Right renal pelvis (tissue), 4 donors: ENCODE results near the gene ARL17A. TPM values are rescaled to one million over a fixed set of nuclear protein-coding genes. Genes with fewer than 3 reads are reported as not detected.
"Not testable (repeated sequence)": the region's sequence is repeated elsewhere in the genome, so short reads cannot be mapped to it uniquely, and the experiment has no call there.

Source experiments
- DNase-seq, 4 donors: peaks; one replicate each; pipeline ENCODE4 v3.0.0-alpha.2; 2013; ENCODE audit warnings: low read depth in 4 of 4, low spot score in 3 of 4, missing footprints in 1 of 4
- polyA plus RNA-seq, 4 donors: library from polyadenylated mRNA; unstranded; fragments of 120-200 nt; gene quantifications; one replicate each; pipeline ENCODE4 v1.2.1, GENCODE V29; 2013; ENCODE audit not compliant: insufficient read length in 4 of 4

ARL17A gene
- 10 to 100 TPM; 17.0 to 36.7 (median 23.6) TPM for polyA plus RNA-seq

DNA sequence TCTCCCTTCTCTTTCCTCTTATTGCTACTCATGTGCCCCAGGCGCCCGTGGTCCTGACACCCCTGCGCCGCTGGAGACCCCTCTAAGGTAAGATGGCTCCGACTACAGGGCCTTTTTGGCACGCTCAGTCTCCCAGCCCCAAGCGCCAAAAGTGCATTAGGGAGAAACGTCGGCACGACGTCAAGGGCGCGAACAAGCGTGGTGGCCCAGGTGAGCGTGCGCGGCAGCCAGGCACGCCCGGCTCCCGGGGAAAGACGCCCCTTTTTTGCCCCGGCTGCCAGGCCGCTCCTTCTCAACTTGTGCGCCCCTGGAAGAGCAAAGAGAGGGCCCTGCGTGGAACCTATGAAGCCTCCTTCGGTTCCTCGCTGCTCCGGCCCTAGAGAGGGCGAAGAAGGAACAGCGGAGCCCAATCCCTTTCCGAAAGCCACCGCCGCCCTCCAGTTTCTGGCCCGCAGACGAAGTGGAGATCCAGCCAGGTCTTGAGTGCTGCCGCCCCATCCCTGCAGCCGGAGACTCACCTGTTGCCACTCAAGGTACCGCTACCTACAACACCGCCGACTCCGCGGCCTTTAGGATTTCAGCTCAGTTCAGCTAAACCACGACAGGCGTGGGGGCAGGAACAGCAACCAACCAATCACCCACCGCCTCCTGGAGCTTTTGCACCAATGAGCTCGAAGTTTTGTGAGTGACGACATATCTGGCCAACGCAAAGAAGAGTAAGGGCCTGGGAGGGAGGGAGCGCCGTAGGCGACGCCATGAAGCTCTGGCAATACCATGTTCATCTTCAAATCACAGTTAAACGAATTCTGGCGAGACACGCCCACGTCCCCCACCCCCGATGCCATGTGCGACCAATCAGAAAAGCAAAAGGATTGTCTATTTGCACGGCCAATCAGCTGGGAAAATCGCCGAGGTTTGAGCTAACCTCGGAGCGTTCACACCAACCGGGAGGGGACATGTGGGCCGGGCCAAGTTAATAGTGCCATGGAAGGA, at the start of gene ARL17A:
Gene ARL17A (minus strand): TSS at position 609 of the 993 bp plus-strand sequence. CDS start 3,369 bp downstream, outside the sequence.
- DNase-seq: not testable (repeated sequence)

DNA sequence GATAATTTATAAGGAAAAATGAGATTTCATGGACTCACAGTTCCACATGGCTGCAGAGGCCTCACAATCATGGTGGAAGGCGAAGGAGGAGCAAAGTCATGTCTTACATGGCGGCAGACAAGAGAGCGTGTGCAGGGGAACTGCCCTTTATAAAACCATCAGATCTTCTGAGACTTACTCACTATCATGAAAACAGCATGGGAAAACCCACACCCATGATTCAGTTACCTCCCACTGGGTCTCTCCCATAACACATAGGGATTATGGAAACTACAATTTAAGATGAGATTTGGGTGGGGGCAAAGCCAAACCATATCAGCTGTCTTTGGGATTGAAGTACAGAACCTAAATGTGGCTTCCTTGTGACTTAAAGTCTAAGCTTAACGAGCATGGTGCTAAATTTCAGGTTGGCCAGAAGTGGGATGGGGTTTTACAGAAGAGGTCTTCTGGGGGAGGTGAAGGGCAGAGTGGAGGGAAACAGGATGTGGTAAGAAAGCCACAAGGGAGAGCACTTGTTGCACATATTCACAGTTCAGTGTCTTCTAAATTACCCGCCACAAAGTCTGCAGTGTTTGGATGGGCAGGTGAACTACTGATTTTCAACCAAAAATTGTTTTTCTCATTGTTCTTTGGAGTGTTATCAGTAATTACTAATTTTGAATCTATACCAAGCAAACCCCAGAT, 49.4 kb upstream of the ARL17A start:
- DNase-seq: not testable (repeated sequence)

DNA sequence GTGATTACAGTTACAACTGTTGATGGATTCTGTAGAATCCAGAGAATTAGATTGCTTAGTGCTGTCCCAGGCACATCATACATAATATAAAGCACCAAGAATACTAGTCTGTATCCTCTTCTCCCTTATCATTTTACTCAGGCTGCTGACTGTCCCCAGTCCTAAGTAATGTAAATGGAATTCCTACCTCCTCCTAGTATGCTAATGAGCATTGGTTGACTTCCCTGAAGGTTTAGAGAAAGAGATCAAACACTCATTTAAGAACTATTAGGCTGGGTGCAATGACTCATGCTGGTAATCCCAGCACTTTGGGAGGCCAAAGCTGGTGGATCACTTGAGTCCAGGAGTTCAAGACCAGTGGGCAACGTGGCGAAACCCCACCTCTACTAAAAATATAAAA, 48.0 kb upstream of the ARL17A start:
- not testable (repeated sequence) for DNase-seq

DNA sequence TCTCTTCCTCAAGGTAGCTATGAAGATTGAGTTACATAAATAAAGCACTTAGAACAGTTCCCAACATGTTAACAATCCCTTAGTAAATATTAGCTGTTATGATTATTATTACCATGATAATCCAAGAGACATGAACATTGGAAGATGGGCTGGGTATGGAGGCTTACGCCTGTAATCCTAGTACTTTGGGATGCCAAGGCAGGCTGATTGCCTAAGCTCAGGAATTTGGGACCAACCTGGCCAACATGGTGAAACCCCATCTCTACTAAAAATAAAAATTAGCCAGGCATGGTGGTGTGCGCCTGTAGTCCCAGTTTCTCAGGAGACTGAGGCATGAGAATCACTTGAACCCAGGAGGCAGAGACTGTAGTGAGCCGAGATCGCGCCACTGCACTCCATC, 45.2 kb upstream of the ARL17A start:
- DNase-seq: not testable (repeated sequence)

DNA sequence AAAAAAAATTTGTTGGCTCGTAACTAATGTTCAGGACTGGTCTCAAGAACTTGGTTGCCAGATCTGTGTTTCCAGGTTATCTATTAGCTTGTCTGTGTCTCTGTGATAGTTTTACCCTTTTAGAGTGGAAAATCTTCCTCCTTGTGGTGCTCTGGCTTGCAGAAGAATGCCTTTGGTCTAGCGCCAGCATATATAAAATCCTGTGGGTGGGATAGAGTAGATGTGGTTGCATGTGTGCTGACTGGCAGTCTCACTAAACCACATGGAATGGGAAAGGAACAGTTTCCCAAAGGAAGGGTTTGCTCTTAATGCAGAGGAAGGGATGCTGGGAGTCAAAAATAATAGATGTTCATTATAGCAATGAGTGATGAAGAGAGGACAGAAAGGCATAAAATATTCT, 44.3 kb upstream of the ARL17A start:
- DNase-seq: not testable (repeated sequence)

DNA sequence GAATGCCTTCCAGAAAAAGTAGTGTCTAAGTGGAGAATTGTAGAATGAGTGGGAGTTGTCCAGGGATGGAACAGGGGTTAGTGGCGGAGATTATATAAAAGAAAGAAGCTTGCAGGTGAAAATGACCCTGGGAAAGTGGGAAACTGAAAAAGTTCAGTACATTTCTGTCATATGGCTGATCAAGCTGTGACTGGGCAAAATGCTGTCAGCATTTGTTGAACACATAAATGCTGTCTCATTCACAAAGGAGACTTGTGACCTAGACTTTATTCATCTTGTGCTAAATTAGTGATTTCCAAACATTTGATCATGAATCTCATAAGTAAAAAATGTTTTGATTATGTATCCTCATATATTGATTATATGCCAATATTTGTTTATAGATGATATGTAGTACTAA, 39.5 kb upstream of the ARL17A start:
- not testable (repeated sequence) for DNase-seq

DNA sequence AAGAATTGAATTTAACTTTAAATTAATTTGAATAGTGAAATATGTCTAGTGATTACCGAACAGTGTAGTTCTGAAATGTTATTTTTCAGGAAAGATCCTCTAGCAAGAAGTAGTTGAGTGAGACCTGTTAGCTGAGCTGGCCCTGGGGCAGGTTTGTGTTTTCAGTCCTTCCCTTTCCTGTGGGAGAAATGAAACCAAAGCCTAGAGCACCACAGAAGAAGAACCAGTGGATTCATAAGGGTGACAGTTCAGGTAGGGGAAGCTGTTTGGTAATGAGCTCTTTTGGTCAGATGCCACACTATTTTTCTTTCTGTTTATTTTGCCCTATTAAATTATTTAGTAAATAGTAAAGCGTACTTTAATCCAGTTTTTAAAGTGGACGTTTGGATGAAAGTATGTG, 37.6 kb upstream of the ARL17A start:
- DNase-seq: not testable (repeated sequence)

DNA sequence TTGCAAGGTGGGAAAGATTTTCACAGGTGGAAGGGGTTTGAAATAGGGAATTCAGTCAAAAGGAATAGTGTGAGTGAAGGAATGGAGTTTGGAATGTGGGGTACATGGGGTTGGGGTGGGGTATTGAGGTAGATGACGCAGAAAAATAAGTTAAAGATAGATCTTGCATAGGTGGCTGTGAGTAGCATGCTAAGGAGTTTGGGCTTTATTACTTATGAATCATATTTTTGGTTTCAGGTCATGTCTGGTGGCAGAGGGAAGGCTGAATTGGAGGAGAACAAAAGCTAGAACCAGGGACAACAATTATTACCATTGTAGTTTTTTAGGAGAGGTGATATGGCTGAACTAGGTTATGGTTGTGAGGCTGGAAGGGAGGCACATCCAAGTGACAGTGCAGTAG, 34.4 kb upstream of the ARL17A start:
- not testable (repeated sequence) for DNase-seq

DNA sequence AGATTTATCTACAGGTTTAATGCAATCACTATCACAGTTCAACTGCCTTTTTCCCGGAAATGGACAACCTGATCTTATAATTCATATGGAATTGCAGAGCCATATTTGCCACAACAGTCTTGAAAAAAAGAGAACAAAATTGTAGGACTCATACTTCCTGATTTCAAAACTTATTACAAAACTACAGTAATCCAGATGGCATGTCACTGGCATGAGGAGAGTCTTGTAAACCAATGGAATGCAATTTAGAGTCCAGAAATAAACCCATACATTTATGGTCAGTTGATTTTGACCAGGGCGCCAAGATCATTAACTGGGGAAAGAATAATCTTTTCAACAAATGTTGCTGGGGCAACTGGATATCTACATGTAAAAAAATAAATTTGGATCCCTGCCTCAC, 31.8 kb upstream of the ARL17A start:
- DNase-seq: not testable (repeated sequence)

DNA sequence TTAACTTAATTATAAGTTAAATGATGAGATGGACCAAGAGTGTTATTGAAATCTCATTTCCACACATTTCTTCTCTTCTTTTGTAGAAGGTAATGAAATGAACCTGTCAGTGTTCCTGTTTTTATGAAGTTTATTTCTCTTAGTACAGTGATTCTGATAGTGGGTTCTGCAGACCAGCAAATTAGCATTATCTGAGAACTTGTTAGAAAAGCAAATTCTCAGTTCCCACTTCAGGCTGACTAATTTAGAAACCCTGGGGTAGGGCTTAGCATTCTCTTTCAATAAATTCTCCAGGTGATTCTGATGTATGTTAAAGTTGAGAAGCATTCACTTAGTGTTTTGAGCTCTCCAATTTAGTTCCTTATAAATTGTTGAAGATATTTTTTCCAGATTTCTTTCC, 23.6 kb upstream of the ARL17A start:
- DNase-seq: not testable (repeated sequence)

DNA sequence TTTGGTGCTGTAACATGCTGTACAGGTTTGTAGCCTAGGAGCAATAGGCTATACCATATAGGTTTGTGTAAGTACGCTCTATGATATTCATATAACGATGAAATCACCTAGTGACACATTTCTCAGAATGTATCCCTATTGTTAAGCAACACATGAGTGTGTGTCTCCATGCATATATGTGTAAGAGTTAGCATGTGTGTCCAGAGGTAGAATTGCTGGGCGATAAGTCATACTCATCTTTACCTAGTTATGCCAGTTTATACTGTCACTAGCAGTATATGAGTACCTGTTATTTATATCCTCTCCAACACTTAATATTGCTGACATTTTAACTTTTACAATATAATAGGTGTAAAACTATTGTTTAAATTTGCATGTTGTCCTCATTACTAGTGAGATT, 21.3 kb upstream of the ARL17A start:
- not testable (repeated sequence) for DNase-seq

DNA sequence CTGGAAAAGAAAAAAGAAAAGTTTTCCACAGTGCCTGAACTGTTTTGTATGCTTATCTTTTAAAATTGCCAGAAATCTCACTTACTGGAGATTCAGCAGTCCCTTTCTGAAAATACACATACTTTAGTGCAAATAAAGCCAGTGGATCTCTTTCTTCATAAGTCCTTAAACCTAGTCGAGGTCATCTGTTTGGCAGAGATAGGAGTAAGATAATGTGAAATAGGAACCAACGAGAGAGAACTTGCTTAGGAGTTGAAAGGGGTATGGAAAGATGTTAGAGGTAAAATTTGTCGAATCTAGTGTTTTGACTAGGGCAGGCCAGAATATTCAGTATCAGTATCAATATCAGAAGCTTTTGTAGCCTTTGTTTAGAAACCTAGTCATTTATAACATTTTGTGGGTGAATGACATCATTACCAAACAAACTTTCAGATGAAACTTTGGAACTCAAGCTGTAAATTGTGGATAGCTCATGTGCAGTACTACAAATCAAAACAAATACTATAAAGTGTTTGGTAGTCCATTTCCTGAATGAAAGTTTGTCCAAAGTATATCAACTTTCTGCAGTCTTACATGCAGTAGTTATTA, 18.9 kb upstream of the ARL17A start:
- DNase-seq: not testable (repeated sequence)

DNA sequence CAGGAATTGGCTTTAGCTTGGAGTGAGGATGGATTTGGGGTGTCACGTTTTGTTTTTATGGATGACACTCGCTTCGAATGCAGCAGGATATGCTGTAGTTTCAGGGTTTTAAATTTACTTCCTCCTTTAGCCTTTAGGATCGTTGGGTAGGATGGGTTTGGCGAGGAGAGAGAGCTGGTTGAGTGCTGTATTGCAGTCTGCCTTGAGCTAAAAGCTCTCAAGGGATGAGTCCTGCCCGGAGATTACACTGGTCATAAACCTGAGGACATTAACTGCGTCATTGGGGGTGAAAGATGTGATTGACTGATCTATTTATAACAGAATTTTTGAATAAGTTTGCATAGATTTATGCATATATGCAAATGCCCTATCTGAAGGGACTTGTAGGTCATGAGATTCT, 11.8 kb upstream of the ARL17A start:
- not testable (repeated sequence) for DNase-seq

DNA sequence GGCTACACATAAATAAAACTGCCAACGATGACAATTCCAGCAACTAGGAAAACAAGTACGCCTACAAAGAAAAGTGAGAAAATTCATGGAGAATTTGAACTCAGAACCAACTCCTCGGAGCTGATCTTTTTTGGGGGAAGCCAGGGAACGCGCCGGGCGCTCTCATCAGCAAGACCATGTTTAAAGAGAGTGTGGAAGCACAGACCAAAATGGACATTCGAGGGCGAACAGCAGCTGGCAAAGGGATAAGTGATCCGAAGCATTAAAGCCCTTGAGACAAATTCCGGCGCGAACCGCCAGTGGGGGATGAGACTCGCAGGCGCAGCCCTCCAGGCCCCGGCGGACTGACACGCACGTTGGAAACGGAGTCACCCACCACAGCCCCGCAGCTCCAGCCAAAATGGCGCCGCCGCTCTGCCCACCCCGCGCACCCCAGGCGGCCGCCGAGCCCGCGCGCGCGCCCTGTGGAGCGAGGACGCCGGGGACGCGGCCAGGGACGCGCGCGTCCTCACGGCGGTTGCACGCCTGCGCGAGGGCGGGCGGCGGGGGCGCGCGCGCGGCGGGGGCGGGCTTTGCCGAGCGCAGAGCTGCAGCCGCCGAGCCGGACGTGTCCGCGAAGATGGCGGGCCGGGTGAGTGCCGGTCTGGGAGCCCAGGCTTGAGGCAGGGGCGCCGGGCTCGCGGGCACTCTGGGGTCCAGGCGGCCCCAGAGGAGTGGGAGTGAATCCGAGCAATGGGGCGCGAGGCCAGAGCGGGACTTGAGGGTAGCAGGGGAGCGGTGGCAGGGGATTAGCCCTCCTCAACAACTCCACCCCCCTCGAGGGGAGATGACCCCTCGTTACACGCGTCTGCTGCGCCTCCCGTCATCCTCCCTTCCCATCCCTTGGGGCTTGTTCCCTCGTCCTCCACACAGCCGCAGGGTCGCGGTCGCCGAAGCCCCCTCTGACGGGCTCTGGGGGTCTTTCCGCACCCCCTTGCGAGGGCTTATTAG, 11.0 kb upstream of the ARL17A start, which contains the start of gene NSF:
Gene NSF (plus strand): TSS at position 513 of the 990 bp plus-strand sequence. CDS start 107 bp downstream, at position 620.
- DNase-seq: not testable (repeated sequence)

DNA sequence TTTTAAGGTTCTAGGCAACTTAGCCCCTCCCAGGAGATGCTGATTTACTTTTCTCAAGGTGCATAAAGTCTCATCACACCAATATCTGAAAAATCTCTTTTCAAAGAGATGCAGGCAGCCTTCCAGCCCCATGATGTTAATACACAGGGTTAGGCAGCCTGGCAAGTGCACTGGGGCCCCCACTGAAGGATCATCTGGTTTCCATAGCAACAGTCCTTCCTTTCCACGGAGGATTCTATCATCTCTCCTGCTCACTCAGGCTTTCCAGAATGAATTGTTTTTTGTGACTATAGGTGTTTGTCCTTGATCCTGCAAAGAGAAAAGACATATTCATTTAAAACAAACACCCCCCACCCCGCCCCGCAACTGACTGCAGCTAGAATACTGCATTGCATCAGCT, 6.0 kb upstream of the ARL17A start:
- not testable (repeated sequence) for DNase-seq

DNA sequence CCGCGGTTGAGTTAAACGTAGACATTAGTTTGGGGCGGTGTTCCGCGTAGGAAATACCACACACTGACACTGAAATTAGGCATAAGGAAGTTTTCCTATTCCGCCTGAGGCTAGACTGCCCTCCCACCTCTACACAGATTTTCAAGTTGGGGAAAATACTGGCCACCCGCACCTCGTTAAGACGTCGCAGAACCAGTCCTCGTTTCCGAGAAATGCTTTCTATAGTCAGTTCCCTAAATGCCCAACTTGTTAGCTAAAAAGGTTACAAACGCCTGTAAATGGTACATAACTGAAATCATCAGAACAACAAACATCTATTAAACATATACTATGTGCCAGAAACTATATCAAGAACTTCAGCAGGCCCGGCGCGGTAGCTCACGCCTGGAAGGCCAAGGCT, 591 bp upstream of the ARL17A start:
- not testable (repeated sequence) for DNase-seq

DNA sequence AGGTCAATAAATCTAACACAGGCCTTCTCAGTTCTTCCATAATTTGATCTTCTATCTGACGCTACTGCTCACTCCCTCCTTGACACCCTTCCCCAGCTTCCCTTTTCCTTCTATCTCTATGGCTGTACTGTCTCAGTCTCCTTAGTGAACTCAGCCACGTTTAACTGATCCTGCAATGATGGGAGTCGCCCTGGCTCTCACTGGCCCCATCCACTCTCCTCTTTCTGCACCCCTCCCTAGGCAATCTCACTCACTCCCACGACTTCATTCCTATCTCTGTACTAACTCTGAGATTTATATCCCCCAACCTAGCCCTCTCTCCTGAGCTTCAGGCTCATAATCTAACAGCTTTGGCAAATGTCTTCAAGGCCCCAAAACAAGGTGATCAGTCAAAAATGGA, 7.7 kb downstream of the ARL17A start:
- DNase-seq: not testable (repeated sequence)

DNA sequence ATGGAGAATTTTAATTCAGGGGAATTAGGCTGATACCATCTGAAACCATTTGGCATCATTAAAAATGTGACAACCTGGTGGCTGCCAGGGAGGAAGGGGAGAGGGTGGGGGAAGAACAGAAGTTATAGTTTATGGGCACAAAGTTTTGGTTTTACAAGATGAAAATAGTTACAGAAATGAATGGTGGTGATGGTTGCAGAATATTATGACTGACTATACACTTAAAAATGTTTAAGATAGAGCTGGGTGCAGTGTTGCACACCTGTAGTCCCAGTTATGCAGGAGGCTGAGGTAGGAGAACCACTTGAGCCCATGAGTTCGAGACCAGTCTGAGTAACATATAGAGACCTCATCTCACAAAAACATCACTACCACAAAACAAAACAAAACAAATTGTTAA, 12.5 kb downstream of the ARL17A start:
- not testable (repeated sequence) for DNase-seq

DNA sequence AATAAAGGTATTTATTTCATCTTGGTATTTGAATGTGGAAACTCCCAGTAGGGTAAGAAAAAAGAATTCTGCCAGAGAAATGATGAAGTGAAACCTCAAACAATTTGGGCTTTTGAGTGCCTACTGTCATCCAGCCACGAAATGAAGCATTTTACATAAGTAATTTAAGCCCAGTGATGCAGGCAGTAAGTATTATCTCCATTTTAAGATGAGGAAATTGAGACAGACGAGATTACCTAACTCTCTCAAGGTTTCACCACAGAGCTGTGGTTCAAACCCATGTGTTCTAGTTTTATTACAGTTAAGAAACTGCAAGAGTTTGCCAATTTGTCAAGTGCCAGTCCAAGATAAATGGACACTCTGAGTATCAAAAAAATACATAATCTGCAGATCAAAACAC, 13.2 kb downstream of the ARL17A start:
- not testable (repeated sequence) for DNase-seq

DNA sequence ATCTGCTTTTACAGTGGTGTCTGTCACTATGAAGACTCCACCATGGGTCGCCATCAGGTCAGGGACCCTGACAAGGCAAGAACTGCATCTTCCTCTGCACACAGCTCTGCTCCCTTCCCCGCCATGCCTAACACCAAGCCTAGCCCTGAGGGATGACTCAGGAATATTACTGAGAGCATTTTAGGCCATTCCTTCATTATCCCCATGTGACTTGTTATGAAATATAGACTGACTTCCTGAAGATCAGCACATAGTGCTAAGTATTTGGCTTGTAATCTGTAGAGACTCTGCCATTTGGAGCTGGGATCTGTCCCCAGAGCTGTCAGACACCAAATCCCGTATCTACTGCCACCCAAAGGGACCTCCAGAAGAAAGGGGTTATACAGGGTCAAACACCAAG, 19.4 kb downstream of the ARL17A start:
- DNase-seq: not testable (repeated sequence)
